Limb (tissue), 2 donors: Measurements from ENCODE around the gene MEIKIN.
A peak's percentile ranks its signal among the peaks of the same experiment; 100 is the strongest.
"Not testable (repeated sequence)": the region's sequence is repeated elsewhere in the genome, so short reads cannot be mapped to it uniquely, and the experiment has no call there.

Experiments
- DNase-seq, 2 donors: peaks; one replicate each; pipeline ENCODE4 v3.0.0-alpha.2; 2016; ENCODE audit errors: extremely low spot score in 2 of 2

Gene MEIKIN

DNA sequence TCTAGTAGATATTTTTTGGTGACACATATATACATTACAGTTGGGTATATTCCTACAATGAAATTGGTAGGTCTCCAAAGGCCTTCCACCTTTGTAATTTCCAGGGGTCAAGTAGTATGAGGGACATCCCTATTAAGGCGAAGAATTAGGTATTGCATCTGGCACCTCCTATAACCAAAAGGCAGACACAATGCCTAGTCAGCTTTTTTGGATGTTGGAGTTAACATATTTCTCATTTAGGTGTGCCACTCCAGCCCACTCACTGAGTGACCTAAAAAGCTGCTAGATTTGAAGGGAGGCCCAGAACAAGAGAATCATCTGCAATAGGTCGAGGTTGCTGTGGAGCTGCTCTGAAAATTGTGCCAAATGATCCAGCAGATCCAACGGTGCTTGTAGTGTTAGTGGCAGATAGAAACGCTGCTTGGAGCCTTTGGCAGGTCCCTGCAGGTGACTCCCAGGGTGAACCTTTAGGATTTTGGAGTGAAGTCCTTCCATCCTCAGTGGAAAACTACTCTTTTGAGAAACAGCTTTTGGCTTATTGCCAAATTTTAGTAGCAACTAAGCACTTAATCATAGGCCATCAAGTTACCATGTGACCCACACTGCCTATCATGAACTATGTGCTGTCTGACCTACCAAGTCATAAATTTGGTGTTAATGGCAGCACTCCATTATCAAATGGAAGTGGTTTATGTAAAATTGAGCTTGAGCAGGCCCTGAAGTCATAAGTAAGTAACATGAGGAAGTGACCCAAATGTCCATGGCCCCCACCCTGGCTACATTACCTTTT lies 132.9 kb downstream of the MEIKIN start:
- DNase-seq = no peak

DNA sequence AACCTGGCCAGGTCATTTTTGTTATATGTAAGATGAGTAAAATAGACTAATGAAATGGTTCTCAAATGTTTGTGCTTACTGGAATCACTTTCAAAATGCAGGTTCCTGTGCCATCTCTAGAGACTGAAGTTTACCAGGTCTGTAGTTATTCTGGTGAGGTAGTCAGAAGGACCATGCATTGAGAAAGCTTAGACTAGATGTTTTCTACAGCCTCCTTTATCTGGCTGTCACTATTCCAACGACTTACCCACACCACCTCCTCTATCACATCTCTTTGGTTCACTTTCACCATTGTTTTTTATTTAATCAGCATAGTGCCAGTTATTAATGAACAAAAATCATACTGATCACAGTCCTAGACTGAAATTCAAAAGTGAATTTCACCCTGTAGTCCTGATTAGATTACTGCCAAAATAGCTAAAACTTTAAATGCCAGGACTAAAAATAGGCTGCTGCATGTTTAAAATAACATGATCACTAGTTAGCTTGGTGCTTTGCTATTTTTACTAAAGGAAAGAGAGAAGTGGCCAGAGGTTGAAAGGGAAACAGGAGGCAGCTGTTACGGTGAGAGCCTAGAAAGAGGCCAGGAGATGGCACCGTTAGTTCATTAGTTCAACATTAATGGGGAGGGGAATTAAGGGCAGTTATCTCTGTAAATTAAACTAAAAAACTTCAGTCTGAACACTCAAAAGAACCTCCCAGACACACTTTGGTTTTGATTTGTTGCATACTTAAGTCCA lies 134.8 kb downstream of the MEIKIN start:
- DNase-seq = peak in 1 of 2 donors; percentile 3

DNA sequence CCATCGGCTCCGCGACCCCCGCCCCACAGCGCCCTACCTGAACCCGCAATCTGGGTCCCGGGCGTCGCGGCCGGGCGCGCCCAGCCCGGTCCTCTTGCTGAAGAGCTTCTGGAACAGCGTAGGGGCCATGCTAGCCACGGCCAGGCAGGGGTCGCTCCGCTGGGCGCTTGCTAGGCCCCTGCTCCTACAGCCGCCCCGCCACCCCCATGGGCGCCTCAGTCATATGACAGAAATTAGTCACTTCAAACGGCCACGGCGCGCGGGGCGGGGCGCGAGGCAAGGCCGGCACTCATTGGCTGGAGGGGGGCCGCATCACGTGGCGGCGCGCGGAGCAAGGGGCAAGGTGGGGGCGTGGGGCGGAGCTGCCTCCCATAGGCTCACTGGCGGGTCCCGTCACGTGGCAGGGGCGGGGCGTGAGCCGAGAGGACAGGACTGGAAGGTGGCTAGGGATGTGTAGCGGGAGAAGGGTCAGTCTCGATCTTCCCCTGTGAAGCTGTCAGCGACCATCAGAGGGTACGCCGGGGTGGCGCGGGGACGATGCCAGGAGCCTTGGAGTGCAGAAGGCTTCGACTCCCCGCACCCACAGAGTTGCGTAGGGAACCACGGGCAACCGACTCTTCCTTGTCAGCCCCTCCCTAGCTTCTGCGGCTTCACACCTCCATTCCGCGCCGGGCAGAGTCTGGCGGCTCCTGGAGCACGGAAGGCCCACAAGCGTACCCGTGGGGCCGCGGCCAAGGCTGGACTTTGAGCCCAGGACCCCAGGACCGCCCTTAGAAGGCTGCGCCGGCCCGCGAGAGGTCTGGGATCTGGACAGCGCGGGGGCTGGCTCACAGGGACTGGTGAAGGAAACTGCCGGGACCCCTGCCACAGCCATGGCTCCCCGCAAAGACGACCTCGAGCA lies 148.4 kb downstream of the MEIKIN start, which contains the start of gene FNIP1:
Gene FNIP1, minus strand, starts transcription at position 225 of the 901 bp plus-strand sequence. Its CDS starts 96 bp downstream, at position 129.
- DNase-seq = peak; percentile 96 to 99

DNA sequence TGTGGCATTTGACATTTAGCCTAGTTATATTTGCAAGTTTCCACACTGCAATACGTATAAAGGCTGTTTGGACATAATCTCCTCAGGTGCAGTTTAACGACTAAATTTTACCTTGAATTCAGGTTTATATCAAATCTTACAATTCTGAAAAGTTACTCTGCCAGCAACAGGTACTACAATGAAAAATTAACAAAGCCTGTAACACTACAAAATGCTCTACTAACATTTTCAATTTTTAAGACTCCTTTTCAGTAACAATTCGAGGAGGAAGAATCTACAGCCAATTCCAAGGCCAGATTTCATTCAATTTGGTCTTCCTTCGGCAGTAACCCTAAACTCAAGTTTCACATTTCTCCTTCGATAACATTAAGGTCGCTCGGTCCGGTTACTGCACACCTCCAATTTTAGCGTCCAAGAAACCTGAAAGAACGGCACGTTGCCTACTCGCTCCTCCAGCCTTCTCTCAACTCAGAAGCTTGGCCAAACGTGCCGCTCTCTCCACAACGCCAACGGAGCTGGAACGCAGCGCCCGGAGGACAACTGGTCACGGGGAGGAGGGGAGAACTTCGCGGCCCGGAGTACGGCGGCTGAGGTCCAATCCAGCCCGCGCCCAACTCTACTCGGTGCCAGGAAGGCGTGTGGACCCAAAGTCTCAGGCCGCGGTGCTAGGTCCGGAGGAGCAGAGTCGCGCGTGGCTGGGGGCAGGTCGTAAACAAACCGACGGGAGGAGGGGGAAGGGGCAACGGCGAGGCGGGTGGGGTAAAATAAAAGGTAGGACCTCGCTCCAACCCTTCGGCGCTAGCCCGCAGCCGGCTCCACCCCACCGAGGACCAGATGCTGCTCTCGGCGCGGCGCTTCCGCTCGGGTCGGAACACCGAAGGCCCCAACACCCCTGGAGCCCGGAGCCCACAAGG lies 149.3 kb downstream of the MEIKIN start:
- DNase-seq = peak in 1 of 2 donors; percentile 41

DNA sequence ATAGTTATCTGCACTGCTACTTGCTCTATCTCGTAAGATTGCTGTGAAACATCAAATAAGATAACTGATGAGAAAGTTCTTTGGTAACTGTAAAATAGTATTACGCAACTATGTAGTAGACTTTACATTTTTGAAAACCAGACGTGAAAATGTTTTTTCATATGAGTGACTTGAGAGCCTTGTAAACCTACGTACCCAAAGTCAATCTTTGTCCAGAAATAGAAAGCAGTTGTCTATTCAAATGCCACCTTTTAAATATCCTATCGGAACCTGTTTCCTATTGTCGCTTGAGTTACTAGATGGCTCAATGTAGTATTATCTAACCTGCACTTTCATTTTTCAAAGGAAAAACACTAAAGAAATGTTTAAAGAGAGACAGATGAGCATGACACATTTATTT lies 150.2 kb downstream of the MEIKIN start:
- no peak for DNase-seq

DNA sequence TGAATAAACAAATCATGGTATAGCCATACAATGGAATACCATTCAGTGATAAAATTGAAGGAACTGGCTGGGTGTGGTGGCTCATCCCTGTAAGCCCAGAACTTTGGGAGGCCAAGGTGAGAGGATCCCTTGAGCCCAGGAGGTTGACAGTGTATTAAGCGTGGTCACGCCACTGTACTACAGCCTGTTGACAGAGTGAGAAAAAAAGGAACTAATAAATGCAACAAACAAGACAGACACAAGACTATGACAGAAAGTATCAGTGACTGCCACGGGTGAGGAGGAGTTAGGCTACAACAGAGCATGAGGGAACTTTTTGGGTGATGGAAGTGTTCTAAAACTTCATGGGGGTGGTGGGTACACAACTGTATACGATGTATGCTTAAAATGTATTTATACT lies 150.9 kb downstream of the MEIKIN start:
- DNase-seq = no peak

DNA sequence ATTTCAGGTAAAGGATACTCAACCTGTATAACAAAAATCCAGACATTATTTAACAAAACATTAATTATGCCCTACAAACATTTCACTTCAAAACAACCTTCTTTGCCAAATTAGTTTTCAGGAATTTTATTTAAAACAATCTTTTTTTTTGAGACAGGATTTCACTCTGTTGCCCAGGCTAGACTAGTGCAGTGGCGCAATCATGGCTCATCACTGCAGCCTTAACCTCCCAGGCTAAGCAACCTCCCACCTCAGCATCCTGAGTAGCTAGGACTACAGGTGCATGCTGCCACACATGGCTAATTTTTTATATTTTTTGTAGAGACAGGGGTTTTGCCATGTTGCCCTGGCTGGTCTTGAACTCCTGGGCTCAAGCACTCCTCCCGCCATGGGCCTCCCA lies 152.6 kb downstream of the MEIKIN start:
- no peak for DNase-seq

DNA sequence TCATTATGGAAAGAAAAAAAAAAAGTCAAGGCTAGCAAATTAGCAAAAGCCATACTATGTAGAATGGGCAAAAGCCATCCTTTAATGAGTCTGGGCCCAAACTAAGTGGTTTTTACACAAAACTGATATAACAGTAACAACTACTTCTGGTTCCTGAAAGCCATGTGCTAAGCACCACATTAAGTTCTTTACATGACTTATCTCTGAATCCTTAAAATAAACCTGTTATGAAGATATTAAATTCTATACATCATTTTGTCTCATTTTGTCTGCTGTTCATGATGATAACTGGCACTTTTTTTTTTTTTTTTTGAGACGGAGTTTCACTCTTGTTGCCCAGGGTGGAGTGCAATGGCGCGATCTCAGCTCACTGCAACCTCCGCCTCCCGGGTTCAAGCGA lies 153.6 kb downstream of the MEIKIN start:
- no peak for DNase-seq

DNA sequence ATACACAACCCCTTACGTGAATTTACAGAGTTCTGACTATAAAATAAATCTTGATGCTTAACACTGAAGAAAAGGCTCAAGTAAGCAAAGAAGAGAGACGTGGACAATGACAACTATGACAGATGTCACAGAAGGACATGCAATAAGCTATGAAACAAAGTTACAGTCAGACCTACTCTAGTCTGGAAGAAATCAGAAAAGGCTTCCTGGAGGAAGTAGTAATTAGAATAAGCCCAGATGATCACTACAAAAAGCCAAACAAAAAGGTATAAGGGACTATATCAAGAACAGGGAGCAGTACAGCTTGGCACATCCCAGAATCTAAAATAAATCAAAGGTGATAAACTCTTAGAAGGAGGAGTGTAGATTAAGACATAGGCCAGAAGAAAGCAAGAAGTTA lies 154.9 kb downstream of the MEIKIN start:
- DNase-seq = no peak

DNA sequence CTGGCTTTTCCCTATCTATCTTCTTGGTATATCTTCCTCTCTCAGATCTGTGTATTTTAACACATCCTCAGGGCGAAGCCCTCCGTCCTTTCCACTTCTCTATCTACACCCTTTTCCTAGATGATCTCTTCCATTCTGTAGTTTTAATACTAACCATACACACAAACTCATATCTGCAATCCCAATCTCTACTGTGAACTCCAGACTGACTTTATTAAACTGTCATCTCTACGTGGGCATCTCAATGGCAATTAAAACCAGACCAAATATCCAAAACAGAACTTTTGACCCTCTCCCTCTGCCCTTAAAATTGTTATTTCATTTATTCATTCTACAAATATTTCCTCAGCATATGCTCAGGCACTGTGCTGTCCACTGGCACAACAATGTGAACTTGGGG lies 155.7 kb downstream of the MEIKIN start:
- no peak for DNase-seq

DNA sequence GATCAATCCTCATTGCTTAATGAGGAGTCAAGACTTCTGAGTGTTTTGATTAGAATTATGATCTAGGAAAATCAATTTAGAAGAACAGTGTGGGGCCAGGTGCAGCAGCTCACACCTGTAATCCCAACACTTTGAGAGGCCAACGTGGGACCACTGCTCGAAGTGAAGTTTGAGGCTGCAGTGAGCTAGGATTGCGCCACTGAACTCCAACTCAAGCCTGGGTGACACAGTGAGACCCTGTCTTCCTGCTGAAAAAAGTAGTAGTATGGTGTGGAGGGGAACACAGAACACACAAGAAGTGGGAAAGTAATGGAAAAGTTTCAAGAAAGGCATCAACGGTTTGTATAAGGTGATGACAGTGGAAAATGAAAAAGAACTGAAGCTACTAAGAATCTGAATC lies 157.7 kb downstream of the MEIKIN start:
- DNase-seq = no peak

DNA sequence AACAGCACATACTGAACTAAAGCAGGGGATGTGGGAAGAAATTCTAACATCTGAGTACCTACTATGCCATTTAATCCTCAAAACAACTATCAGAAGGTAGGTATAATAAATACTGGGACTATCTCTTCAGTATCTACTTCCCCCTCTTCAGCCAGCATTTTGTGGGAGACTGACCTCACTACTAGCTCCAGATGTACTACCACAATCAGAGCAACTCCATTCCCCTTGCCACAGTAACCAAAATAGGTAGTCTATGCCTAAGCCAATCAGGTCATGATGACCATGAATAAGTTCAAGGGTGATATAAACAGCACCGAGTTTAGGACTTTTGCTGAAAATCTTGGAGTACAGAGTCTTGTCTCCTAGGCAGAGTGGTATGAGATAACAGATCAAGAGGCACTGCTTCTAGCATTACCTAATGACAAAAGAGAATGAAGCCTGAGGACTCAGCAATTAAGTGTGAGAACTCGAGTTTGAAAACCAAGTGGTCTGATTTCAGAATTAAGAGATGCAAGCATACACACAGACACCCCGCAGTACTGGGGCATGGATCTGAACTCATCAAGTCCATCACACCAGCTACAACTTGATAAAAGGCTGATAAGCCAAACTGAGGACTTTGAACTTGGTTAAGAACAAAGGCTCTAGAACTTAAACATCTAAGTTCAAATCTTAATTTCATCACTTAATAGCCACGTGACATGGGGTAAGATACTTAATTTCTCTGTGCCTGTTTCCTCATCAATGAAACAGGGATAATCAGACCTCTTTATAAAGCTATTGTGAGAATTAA lies 158.4 kb downstream of the MEIKIN start:
- no peak for DNase-seq

DNA sequence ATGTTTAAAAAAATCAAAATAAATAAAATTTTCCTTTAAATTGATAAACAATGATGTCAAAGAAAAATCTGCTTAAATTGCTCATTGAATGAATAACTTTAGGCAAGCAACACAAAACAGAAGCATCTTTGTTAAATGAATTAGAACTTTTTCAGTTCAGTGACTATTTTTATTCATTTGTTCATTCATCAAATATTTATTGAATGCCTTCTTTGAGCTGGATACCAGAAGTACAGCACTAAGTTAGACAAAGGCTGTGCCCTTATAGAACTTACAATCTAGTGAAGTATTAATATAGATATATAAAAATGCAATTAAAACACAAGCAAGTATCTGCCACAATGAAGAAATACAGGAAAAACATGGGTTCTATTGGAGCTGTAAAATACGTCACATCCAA lies 159.4 kb downstream of the MEIKIN start:
- no peak for DNase-seq

DNA sequence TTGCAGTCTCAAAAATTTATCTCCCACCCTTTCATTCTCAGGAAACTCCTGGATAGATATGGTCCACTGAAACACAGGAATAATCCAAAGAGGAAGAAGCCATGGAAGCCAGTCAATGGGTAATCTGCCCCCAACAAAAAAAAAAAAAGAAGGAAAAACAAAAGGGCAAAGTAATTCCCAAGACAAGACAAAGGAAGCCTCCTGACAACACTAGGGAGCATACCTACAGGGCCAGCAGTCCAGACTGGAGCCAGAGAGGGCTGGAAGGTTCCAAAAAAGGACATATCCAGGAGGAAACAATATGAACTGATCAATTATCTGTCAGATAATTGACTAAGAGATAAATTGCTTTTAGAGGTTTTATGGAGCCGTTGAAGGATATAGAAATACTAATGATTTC lies 161.6 kb downstream of the MEIKIN start:
- no peak for DNase-seq

DNA sequence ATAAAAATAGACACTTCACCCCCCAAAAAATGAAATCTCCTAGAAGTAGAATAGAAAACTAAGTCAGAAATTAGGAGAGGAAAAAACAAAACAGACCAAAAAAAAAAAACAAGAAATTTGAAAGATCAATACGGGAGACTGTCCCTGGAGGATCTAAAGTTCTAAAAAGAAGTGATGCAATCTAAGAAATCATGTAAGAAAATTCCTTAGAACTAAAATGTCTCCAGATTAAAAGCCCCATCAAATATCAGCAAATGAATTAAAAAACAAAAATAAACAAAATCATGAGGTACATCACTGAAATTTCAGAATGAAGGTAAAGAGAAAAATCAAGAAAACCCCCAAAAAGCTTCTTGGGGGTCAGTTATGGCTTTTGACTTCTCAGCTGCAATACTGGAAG lies 162.1 kb downstream of the MEIKIN start:
- no peak for DNase-seq

DNA sequence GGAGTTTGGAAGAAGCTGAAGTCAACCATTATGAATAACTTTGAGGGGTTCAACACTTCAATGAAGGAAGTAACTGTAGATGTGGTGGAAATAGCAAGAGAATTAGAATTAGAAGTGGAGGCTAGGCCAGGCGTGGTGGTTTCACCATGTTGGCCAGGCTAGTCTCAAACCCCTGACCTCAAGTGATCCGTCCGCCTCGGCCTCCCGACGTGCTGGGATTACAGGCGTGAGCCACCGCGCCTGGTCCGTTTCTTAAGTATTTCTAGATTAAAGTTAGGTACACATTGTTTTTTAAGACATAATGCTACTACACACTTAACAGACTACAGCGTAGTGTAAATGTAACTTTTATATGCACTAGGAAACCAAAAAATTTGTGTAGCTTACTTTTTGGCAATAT lies 162.7 kb downstream of the MEIKIN start:
- DNase-seq = no peak

DNA sequence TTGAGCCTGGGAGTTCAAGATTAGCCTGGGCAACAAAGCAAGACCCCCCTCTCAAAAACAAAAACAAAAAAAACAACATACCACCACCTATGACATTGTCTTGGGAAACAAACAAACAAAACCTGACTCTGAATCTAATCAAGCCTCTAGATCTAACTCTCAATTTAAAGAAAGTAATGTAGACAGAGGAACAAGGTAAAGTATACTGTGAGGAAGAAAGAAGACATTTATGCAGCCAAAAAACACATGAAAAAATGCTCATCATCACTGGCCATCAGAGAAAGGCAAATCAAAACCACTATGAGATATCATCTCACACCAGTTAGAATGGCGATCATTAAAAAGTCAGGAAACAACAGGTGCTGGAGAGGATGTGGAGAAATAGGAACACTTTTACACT lies 167.3 kb downstream of the MEIKIN start:
- DNase-seq = not testable (repeated sequence)

DNA sequence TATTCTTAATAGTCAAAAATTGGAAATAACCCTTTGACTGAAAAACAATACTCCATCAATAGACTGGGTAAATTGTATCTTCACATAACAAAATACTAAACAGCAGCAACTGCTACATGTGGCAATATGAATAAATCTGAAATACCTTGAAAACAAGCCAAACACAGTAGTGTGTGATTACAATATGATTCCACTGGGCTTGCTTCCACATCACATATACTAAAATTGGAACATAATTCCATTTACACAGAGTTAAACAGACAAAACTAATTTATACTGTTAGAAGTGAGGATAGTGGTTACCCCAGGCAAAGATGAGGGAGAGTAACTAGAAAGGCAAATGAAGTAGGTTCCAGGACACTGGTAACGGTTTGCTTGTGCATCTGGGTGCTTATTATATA lies 169.0 kb downstream of the MEIKIN start:
- no peak for DNase-seq

DNA sequence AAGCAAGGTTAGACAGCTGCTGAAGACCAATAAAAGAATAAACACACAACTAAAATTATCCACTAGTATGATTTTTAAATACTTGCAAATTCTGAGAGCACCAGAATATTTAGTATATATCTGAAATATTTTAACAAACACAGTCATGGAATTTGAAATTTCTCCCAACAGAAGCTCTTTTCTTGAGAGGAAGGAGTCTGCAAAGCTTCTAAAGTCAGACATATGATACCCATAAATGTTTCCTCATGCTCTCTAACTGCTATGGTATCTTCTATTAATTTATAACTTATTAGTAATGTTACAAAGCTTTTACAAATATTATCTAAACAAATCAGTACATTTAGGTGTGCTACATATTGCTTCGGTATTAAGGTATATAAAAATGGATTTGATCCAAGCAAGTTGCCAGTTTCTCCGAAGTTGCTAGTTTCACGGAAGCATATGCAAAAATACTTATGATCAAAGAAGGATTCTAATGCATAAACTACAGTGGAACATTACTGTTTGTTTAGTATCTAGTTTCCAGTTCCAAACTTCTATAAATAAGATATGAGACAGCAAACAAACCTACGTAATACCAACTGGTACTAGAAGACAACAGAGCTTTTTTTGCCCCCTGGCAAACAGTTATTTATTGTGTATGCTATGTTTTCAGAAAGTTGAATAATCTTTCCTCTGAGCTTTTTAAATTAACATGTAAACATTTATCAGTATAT lies 170.7 kb downstream of the MEIKIN start:
- DNase-seq = peak in 1 of 2 donors; percentile 5
